HEK293 (cell line): ENCODE data around the gene LRFN3.

Experiments
- CTCF ChIA-PET: fragments of 350-600 bp; formaldehyde crosslinking; extraction: SDS; loops from one replicate; lab custom pipeline; 2021; ENCODE audit warnings: antibody characterized with exemption; lab: Yijun Ruan, JAX
- POLR2A ChIA-PET: fragments of 300-600 bp; formaldehyde crosslinking; extraction: SDS; loops from one replicate; lab custom pipeline; 2020; ENCODE audit warnings: antibody characterized with exemption, inconsistent platforms; lab: Yijun Ruan, JAX
- H3K27ac ChIP-seq: fragments of 200-500 bp; sonication (Bioruptor generic); 2 replicates; pipeline ENCODE4 v1.5.1; 2014; ENCODE audit warnings: low read depth, low read length, control low read depth, inconsistent platforms; ENCODE audit errors: extremely low read depth
- H3K36me3 ChIP-seq, 2 experiments: fragments of 200-500 bp in 1 of 2; sonication (Bioruptor generic) in 1 of 2; 1 replicate in 1 of 2; 2 replicates in 1 of 2; pipeline ENCODE4 v1.5.1; 2014 to 2017; ENCODE audit warnings: inconsistent platforms in 2 of 2, low read length in 2 of 2; ENCODE audit not compliant: control insufficient read depth in 2 of 2, insufficient read depth in 1 of 2
- H3K4me1 ChIP-seq: fragments of 200-500 bp; sonication (Bioruptor generic); 2 replicates; pipeline ENCODE4 v1.5.1; 2014; ENCODE audit warnings: mild to moderate bottlenecking, low read length, inconsistent platforms; ENCODE audit not compliant: control insufficient read depth, insufficient read depth
- H3K4me3 ChIP-seq: 2 replicates; pipeline ENCODE4 v1.5.1; 2011; ENCODE audit warnings: low read depth, mild to moderate bottlenecking, control low read depth, low read length, moderate library complexity
- H3K9me3 ChIP-seq: fragments of 200-500 bp; sonication (Bioruptor generic); 2 replicates; pipeline ENCODE4 v1.5.1; 2014; ENCODE audit warnings: low read depth, low read length, inconsistent platforms; ENCODE audit not compliant: control insufficient read depth, insufficient read depth
- FEZF1 ChIP-seq: fragments of 450-650 bp; formaldehyde crosslinking; IDR thresholded peaks from 2 replicates; pipeline ENCODE4 v1.5.1; 2016; ENCODE audit warnings: missing biosample characterization, missing genetic modification characterization
- GLI4 ChIP-seq: fragments of 450-650 bp; formaldehyde crosslinking; IDR thresholded peaks from 2 replicates; pipeline ENCODE4 v1.5.1; 2016; ENCODE audit warnings: missing biosample characterization, missing genetic modification characterization
- GLIS1 ChIP-seq: fragments of 450-650 bp; formaldehyde crosslinking; IDR thresholded peaks from 2 replicates; pipeline ENCODE4 v1.5.1; 2016; ENCODE audit warnings: missing biosample characterization, missing genetic modification characterization
- PRDM1 ChIP-seq: fragments of 450-650 bp; formaldehyde crosslinking; IDR thresholded peaks from 2 replicates; pipeline ENCODE4; 2016; ENCODE audit warnings: missing biosample characterization, missing genetic modification characterization
- TRIM28 ChIP-seq: IDR thresholded peaks from 2 replicates; pipeline ENCODE4 v1.6.1; 2011; ENCODE audit warnings: low read length, control low read depth, borderline replicate concordance
- ZBTB21 ChIP-seq: fragments of 450-650 bp; formaldehyde crosslinking; IDR thresholded peaks from 2 replicates; pipeline ENCODE4 v1.5.1; 2017; ENCODE audit warnings: missing biosample characterization, missing genetic modification characterization
- ZBTB7A ChIP-seq: fragments of 450-650 bp; formaldehyde crosslinking; IDR thresholded peaks from 2 replicates; pipeline ENCODE4 v1.5.1; 2016; ENCODE audit warnings: low read depth, missing biosample characterization, missing genetic modification characterization
- ZEB2 ChIP-seq: fragments of 450-650 bp; formaldehyde crosslinking; IDR thresholded peaks from 2 replicates; pipeline ENCODE4 v1.5.1; 2016; ENCODE audit warnings: missing biosample characterization, missing genetic modification characterization
- ZFP69B ChIP-seq: fragments of 450-650 bp; formaldehyde crosslinking; IDR thresholded peaks from 2 replicates; pipeline ENCODE4 v1.5.1; 2016; ENCODE audit warnings: missing biosample characterization, missing genetic modification characterization
- ZNF121 ChIP-seq: fragments of 450-650 bp; formaldehyde crosslinking; IDR thresholded peaks from 2 replicates; pipeline ENCODE4 v1.5.1; 2016; ENCODE audit warnings: missing biosample characterization, missing genetic modification characterization
- ZNF157 ChIP-seq: fragments of 450-650 bp; formaldehyde crosslinking; IDR thresholded peaks from 2 replicates; pipeline ENCODE4 v1.5.1; 2016; ENCODE audit warnings: missing biosample characterization, missing genetic modification characterization
- ZNF169 ChIP-seq: fragments of 450-650 bp; formaldehyde crosslinking; IDR thresholded peaks from 2 replicates; pipeline ENCODE4 v1.5.1; 2016; ENCODE audit warnings: missing biosample characterization, missing genetic modification characterization
- ZNF184 ChIP-seq: fragments of 450-650 bp; IDR thresholded peaks from 2 replicates; pipeline ENCODE4 v1.5.1; 2018; ENCODE audit warnings: missing biosample characterization, mild to moderate bottlenecking, missing genetic modification characterization
- ZNF211 ChIP-seq: fragments of 450-650 bp; formaldehyde crosslinking; IDR thresholded peaks from 2 replicates; pipeline ENCODE4 v1.5.1; 2016; ENCODE audit warnings: low read depth, missing biosample characterization, missing genetic modification characterization
- ZNF37A ChIP-seq: fragments of 450-650 bp; IDR thresholded peaks from 2 replicates; pipeline ENCODE4 v1.5.1; 2018; ENCODE audit warnings: missing biosample characterization, missing genetic modification characterization
- ZNF426 ChIP-seq: fragments of 450-650 bp; formaldehyde crosslinking; IDR thresholded peaks from 2 replicates; pipeline ENCODE4 v1.5.1; 2017; ENCODE audit warnings: missing biosample characterization, missing genetic modification characterization, mild to moderate bottlenecking, inconsistent platforms, moderate library complexity
- ZNF529 ChIP-seq: fragments of 450-650 bp; formaldehyde crosslinking; IDR thresholded peaks from 2 replicates; pipeline ENCODE4 v1.5.1; 2017; ENCODE audit warnings: missing genetic modification characterization, missing biosample characterization; ENCODE audit not compliant: insufficient replicate concordance
- ZNF549 ChIP-seq: fragments of 450-650 bp; IDR thresholded peaks from 2 replicates; pipeline ENCODE4 v1.5.1; 2018; ENCODE audit warnings: missing biosample characterization, missing genetic modification characterization, mild to moderate bottlenecking, inconsistent platforms, moderate library complexity
- ZNF629 ChIP-seq: fragments of 450-650 bp; formaldehyde crosslinking; IDR thresholded peaks from 2 replicates; pipeline ENCODE4 v1.5.1; 2017; ENCODE audit warnings: missing biosample characterization, missing genetic modification characterization
- ZNF677 ChIP-seq: fragments of 450-650 bp; IDR thresholded peaks from 2 replicates; pipeline ENCODE4 v1.5.0; 2018; ENCODE audit warnings: missing biosample characterization, mild to moderate bottlenecking, missing genetic modification characterization, moderate library complexity
- ZNF768 ChIP-seq: fragments of 450-650 bp; formaldehyde crosslinking; IDR thresholded peaks from 2 replicates; pipeline ENCODE4 v1.5.1; 2018; ENCODE audit warnings: missing biosample characterization, mild to moderate bottlenecking, missing genetic modification characterization
- ZNF785 ChIP-seq: fragments of 450-650 bp; formaldehyde crosslinking; IDR thresholded peaks from 2 replicates; pipeline ENCODE4 v1.5.1; 2016; ENCODE audit warnings: missing biosample characterization, missing genetic modification characterization
- ZNF830 ChIP-seq: fragments of 450-650 bp; IDR thresholded peaks from 2 replicates; pipeline ENCODE4 v1.5.0; 2018; ENCODE audit warnings: missing biosample characterization, missing genetic modification characterization, low read depth, mild to moderate bottlenecking, moderate library complexity
- TF ChIP-seq, protein P1 (sequence below): fragments of 450-650 bp; formaldehyde crosslinking; IDR thresholded peaks from 2 replicates; pipeline ENCODE4 v1.5.1; 2016; ENCODE audit warnings: missing biosample characterization, missing genetic modification characterization
- TF ChIP-seq, protein P2 (sequence below): fragments of 450-650 bp; IDR thresholded peaks from 2 replicates; pipeline ENCODE4 v1.5.1; 2018; ENCODE audit warnings: missing biosample characterization, mild to moderate bottlenecking, missing genetic modification characterization
- TF ChIP-seq, protein P3 (sequence below): fragments of 450-650 bp; formaldehyde crosslinking; IDR thresholded peaks from 2 replicates; pipeline ENCODE4 v1.5.1; 2016; ENCODE audit warnings: missing biosample characterization, missing genetic modification characterization
- TF ChIP-seq, protein P4 (sequence below): fragments of 450-650 bp; formaldehyde crosslinking; IDR thresholded peaks from 2 replicates; pipeline ENCODE4 v1.5.0; 2017; ENCODE audit warnings: missing biosample characterization, missing genetic modification characterization, borderline replicate concordance

LRFN3 gene

DNA sequence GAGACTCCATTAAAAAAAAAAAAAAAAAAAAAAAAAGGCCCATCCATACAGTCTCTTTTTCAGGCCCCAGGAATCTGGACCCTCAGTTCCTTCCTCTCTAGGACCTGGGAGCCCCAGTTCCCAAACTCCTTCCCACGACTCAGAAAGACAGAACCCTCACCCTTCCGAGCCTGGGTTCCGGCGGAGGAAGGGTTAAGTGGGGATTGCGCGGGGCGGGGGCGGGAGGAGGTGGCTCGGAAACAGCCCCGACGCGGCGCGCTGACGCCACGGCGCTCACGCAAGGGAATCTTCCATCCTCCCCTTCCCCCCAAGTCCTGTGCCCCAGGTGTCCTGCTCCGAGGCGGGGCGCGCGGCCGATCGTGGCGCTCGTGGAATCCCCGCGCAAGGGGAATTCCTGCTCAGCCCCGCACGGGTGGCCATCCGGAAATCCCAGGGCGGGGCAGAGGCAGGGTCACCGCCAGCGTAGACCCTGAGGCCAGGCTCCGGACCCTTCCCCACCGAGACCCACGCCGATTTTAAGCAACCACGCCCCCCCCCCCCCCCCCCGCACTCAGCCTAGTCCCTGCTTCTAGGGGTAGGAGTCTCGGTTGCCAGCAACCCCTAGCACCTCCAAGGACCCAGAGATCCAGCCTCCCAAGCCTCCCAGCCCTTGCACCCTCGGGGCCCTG lies 36.5 kb upstream of the LRFN3 start (continued):
- TF ChIP-seq ZNF426 (tag by site-specific recombination) (no peak), ZNF529 (tag by site-specific recombination) (no peak), ZNF629 (tag by site-specific recombination) (peak; percentile 95), GLI4 (tag by site-specific recombination) (no peak), ZFP69B (tag by site-specific recombination) (peak; percentile 84), ZNF184 (tag by site-specific recombination) (no peak), ZNF830 (tag by site-specific recombination) (no peak)
- TF ChIP-seq, protein P1, sequence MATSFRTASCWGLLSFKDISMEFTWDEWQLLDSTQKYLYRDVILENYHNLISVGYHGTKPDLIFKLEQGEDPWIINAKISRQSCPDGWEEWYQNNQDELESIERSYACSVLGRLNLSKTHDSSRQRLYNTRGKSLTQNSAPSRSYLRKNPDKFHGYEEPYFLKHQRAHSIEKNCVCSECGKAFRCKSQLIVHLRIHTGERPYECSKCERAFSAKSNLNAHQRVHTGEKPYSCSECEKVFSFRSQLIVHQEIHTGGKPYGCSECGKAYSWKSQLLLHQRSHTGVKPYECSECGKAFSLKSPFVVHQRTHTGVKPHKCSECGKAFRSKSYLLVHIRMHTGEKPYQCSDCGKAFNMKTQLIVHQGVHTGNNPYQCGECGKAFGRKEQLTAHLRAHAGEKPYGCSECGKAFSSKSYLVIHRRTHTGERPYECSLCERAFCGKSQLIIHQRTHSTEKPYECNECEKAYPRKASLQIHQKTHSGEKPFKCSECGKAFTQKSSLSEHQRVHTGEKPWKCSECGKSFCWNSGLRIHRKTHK (tag by site-specific recombination): no peak
- TF ChIP-seq, protein P2, sequence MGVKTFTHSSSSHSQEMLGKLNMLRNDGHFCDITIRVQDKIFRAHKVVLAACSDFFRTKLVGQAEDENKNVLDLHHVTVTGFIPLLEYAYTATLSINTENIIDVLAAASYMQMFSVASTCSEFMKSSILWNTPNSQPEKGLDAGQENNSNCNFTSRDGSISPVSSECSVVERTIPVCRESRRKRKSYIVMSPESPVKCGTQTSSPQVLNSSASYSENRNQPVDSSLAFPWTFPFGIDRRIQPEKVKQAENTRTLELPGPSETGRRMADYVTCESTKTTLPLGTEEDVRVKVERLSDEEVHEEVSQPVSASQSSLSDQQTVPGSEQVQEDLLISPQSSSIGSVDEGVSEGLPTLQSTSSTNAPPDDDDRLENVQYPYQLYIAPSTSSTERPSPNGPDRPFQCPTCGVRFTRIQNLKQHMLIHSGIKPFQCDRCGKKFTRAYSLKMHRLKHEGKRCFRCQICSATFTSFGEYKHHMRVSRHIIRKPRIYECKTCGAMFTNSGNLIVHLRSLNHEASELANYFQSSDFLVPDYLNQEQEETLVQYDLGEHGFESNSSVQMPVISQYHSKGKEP (tag by site-specific recombination): peak; percentile 50

DNA sequence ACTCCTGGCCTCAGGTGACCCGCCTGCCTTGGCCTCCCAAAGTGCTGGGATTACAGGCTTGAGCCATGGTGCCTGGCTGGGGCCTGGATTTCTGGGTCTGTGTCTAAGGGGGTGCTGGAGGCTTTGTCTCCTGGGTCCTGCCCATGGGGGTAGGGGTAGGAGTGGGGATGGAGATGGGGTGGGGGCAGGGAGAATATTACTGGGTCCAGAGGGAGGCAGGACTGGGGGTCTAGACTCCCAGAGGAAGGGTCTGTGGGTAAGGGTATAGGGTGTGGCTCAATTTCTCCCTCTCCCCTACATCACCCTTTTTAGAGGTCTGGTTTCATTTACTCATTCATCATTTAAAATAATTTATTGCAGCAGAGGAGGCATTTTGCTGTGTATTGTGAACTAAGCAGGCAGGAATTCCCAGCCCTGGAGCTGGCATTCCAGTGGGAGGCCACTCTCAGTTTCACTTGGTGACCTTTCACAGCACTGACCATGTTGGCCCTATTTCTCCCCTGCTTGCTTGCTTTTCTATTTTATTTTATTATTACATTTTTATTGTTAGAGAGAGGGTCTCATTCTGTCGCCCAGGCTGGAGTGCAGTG lies 35.0 kb upstream of the LRFN3 start:
- H3K4me1 ChIP-seq: peaks cover 14% of the 10 kb centered on the region
- TF ChIP-seq ZBTB21 (tag by site-specific recombination): no peak
- TF ChIP-seq GLIS1 (tag by site-specific recombination): peak; percentile 82
- no peak for TF ChIP-seq ZNF785 (tag by site-specific recombination)
- TF ChIP-seq, protein P3, sequence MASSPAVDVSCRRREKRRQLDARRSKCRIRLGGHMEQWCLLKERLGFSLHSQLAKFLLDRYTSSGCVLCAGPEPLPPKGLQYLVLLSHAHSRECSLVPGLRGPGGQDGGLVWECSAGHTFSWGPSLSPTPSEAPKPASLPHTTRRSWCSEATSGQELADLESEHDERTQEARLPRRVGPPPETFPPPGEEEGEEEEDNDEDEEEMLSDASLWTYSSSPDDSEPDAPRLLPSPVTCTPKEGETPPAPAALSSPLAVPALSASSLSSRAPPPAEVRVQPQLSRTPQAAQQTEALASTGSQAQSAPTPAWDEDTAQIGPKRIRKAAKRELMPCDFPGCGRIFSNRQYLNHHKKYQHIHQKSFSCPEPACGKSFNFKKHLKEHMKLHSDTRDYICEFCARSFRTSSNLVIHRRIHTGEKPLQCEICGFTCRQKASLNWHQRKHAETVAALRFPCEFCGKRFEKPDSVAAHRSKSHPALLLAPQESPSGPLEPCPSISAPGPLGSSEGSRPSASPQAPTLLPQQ (tag by site-specific recombination): peak; percentile 40; the same call in 1 of the 2 replicates
- TF ChIP-seq FEZF1 (tag by site-specific recombination): peak; percentile 30; the same call in 1 of the 2 replicates
- TF ChIP-seq, protein P2 (tag by site-specific recombination): peak; percentile 40; the same call in 1 of the 2 replicates
- no peak for TF ChIP-seq ZNF549 (tag by site-specific recombination)
- TF ChIP-seq ZNF768 (tag by site-specific recombination): no peak
- no peak for TF ChIP-seq ZEB2
- no peak for TF ChIP-seq ZNF677 (tag by site-specific recombination)
- TF ChIP-seq ZNF211 (tag by site-specific recombination): no peak
- TF ChIP-seq ZBTB7A (tag by site-specific recombination): 0 out of 2 replicates have a peak, but pooled peaks have one; percentile 32
- peak; percentile 65; the same call in 1 of the 2 replicates for TF ChIP-seq PRDM1
- TF ChIP-seq, protein P4, sequence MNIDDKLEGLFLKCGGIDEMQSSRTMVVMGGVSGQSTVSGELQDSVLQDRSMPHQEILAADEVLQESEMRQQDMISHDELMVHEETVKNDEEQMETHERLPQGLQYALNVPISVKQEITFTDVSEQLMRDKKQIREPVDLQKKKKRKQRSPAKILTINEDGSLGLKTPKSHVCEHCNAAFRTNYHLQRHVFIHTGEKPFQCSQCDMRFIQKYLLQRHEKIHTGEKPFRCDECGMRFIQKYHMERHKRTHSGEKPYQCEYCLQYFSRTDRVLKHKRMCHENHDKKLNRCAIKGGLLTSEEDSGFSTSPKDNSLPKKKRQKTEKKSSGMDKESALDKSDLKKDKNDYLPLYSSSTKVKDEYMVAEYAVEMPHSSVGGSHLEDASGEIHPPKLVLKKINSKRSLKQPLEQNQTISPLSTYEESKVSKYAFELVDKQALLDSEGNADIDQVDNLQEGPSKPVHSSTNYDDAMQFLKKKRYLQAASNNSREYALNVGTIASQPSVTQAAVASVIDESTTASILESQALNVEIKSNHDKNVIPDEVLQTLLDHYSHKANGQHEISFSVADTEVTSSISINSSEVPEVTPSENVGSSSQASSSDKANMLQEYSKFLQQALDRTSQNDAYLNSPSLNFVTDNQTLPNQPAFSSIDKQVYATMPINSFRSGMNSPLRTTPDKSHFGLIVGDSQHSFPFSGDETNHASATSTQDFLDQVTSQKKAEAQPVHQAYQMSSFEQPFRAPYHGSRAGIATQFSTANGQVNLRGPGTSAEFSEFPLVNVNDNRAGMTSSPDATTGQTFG (tag by site-specific recombination): no peak
- no peak for TF ChIP-seq ZNF37A (tag by site-specific recombination)
- TF ChIP-seq ZFP69B (tag by site-specific recombination): peak; percentile 37; the same call in 1 of the 2 replicates
- no peak for TF ChIP-seq ZNF169 (tag by site-specific recombination)
- TF ChIP-seq ZNF157 (tag by site-specific recombination): no peak
- 0 out of 2 replicates have a peak, but pooled peaks have one; percentile 31 for TF ChIP-seq ZNF121 (tag by site-specific recombination)
- no peak for TF ChIP-seq TRIM28
- H3K9me3 ChIP-seq: no peaks in the 10 kb centered on the region
- H3K4me3 ChIP-seq: no peak overlapping the region
- no peak overlapping the region for H3K27ac ChIP-seq
- CTCF ChIA-PET: interaction anchor here (0.6 to 1.4 kb wide), 5 partner anchors 15 to 899 kb away, joined by 3 to 8 read pairs (median 4); no protein-coding TSS in a partner anchor
- POLR2A ChIA-PET: interaction anchor here (0.5 to 1.7 kb wide), 14 partner anchors 10 to 1479 kb away, joined by 3 to 10 read pairs (median 5); partner anchors contain the start of genes ALKBH6, LIN37 and SDHAF1
- peaks cover 19 to 24% of the 10 kb centered on the region in 2 experiments for H3K36me3 ChIP-seq
